ENCODE measurements around the gene DUSP16.

GRCh38 chr12:12425001-12425400 is 137.7 kb downstream of the DUSP16 start:
- TF ChIP-seq CTCF (IDR thresholded peaks at IDR 0.05) (no peak), POLR2A (IDR thresholded peaks at IDR 0.05) (no peak)
